GM19025 (cell line): ENCODE data around the gene PRPF40B.

Experiments used
- ATAC-seq: cut with Tn5 transposase; IDR thresholded peaks from one replicate; pipeline ENCODE4 v1.9.1; 2021; ENCODE audit warnings: mild to moderate bottlenecking, low read depth, moderate library complexity; ENCODE audit not compliant: unreplicated experiment

Gene PRPF40B

DNA sequence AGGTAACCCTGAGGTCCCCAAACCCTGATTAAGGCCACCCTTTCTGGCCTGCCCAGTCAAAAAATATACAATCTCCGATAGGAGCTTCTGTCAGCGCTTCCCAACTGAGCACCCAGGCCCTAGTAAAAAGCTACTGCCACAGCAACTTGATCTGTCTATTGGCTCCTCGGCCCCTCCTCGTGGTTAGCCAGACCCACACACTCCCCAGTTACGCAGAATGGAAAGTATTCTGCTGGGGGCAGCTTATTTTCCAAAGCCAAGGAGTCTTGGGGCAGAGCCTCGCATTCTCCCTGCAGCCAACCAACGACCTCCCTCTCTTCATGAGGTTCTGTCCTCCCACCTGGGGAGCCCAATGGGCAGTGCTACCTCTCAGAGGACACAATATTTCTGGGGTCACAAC is 51.8 kb downstream of the PRPF40B start:
- ATAC-seq = no peak

DNA sequence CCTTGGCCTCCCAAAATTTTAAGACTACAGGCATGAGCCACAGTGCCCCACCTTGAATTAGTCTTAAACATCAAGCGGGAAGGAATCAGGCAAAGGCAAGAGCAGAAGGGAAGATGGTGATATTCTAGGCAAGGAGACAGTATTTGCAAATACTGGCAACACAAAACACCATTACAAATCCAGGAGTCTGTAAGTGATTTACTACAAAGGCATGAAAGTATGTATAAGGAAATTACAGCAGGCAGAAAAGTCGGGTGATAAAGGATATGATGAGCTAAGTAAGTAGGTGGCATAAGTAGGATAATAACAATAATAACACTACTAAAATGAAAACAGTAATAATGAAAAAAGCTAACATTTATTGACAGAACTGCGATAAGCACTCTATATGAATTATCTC is 55.4 kb downstream of the PRPF40B start:
- ATAC-seq = no peak

DNA sequence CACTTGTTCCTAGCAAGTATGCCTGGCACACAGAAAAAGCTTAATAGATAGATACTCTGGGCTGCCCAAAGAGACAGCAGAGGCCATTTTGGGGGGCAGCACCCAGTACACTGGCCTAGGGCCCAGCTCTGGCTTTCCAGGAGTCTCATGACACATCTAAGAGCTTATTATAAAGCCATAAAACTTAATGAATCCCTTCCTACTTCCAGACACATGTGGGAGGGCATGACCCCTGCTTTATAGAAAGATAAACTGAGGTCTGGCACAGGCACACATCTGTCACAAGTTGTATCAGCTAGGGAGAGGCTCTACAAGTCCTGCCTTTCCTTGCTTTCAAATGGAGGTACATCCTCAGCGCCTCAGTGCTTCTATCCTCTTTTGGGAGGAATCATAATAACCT is 56.7 kb downstream of the PRPF40B start:
- ATAC-seq = no peak

DNA sequence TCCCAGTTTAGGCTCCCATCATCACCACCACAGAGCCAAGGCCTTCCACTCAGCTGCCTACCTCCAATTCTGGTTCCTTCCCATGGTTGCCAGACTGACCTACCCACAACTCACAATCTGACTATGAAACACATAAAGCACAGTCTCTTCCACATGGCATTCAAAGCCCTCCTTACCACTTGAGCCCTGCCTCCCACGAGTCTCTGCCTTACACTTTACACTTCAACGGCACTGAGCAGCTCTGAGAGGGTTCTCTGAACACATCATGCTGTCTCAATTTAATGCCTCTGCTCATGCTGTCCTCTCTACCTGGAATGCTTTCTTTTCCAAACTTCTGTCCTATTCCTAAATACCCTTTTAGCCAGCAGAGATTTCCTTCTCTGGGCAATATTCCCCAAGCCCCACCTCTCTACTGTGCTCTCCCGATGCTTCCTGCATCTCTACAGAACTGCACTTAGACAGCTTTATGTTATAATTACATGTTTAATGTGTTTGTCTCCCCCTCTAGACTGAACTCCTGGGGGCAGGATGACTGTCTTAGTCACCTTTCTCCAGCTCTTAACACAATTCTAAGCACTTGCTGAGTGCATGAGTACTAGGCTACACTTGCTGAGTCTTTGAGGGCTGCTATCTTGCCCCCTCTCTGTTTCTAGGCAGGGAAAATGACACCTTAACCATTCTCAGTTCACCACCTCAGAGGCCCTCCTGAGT is 60.4 kb downstream of the PRPF40B start:
- no peak for ATAC-seq

DNA sequence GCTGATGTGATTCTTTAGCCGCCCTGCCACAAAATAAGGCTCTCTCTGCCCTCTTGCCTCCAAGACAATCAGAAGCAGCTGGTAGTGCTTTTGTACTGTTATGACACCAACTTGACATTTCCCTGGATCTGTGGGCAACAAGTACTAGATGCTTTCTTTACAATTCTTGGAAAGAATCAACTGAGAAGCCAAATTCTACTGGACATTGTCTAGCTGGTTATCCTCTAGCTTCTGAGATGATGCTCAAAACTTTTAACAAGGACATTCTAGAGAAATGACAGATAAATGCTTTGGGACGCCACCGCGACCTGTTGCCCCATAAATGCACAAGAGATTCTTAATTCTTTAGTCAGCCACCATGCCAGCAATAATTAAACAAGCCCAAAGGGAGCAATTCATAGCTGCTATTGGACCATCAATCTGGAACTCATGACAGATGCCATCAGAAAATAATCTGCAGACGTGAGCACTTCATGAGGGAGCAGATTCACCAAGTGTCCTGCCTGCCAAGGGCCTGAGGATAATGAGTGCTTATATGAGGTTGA is 61.0 kb downstream of the PRPF40B start:
- ATAC-seq = no peak

DNA sequence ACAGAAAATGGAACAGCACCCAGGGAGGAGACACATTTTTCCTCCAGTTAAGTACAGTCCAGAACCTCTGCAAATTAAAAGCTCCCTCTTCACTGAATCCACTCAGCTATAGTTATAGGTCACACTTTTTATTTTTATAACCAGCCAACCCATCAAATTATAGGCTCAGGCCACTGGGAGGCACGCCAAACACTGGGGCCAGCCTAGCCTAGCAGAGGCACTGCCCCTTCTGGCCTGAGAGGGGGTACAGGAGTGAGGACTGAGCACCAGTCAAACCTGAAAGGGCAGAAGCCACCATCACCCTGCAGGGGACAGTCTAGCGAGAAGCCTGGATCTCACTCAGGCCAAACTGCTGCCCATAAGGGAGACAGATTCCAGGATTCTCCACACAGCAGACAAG is 64.6 kb downstream of the PRPF40B start:
- no peak for ATAC-seq

DNA sequence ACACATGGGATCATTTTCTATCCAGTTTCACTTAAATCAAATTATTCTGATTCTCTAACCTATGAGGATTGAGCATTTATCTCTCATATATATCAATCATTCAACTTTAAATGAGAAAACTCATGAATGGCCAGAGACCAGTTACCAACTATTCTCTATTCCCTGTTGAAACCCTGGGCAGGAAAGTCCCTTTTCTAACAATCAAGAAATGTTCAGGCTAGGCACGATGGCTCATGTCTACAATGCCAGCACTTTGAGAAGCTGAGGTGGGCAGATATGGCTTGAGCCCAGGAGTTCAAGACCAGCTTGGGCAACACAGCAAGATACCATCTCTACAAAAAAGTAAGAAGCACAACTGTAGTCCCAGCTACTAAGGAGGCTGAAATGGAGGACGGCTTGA is 65.9 kb downstream of the PRPF40B start:
- no peak for ATAC-seq

DNA sequence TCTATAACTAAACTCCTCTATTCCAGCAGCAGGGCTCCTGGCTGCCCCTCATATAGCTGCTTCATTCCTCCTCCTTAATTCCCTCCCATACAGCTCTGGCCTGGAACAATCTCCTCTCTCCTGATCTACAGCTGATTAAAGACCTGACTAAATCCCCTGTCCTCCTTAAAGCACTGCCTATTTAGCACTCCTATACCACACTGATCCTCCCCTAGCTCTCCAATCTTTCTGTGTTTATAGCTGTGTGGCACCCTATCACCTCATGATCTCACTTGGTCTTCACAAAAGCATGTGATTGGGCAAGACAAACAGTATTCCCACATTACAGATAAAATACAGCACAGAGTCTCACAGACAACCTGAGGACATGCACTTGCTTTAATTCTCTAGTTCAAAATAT is 66.4 kb downstream of the PRPF40B start:
- ATAC-seq = no peak

DNA sequence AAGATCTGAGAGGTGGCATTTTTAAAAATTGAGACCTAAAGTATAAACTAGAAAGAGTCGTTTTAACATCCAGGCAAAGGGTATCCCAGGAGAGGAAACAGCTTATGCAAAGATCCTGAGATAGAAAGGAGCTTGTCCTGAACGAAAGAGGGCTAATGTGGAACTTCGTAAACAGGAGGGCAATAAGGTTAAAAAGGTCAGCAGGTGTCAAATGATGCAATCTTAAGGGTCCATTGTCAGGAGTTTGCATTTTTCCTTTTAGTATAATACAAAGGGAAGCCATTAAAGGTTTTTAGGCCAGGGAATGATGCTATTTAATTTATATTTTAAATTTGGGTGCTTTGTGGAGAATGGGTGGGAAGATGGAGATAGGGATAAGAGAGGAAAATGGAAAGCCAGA is 69.5 kb downstream of the PRPF40B start:
- no peak for ATAC-seq

DNA sequence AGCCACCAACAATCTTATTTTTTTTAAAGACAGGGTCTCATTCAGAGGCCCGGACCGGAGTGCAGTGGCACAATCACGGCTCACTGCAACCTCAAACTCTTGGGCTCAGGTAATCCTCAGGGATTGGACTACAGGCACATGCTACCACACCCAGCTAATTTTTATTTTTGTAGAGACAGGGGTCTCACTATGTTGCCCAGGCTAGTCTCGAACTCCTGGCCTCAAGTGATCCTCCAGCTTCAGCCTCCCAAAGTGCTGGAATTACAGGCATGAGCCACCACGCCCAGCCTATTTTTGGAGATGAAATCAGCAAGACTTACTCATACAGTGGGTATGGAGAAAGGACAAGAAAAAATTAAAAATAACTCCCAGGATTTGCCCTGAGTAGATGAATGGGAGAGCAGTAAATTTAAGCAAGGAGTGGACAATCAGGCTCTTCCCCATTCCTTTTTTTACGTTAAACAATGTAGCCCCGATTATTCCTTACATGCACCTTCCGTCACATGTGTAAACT is 70.6 kb downstream of the PRPF40B start:
- ATAC-seq = no peak
